SK-N-SH treated with all-trans-retinoic acid at 6 μM for 48 hours (cell line): Measurements from ENCODE around the gene AAK1.

Experiments
- ATAC-seq: fragments of 200-7000 bp; cut with Tn5 transposase; 3 replicates; pipeline ENCODE4 v1.9.1; 2020; ENCODE audit warnings: mild to moderate bottlenecking, moderate library complexity
- ARNTL ChIP-seq: fragments of 450-650 bp; formaldehyde crosslinking; IDR thresholded peaks from 2 replicates; pipeline ENCODE4 v1.5.0; 2020; ENCODE audit warnings: low read depth, mild to moderate bottlenecking, moderate library complexity, borderline replicate concordance
- BACH2 ChIP-seq: fragments of 250-450 bp; sonication (Bioruptor Pico); IDR thresholded peaks from 2 replicates; pipeline ENCODE4 v1.9.0; 2021; ENCODE audit warnings: mild to moderate bottlenecking, borderline replicate concordance
- CSDC2 ChIP-seq: fragments of 250-450 bp; sonication (Bioruptor Pico); IDR thresholded peaks from 2 replicates; pipeline ENCODE4 v1.5.0; 2020; ENCODE audit warnings: mild to moderate bottlenecking, moderate library complexity
- ESRRG ChIP-seq: fragments of 250-450 bp; sonication (Bioruptor Pico); IDR thresholded peaks from 2 replicates; pipeline ENCODE4 v1.6.1; 2021; ENCODE audit warnings: mild to moderate bottlenecking
- GLIS3 ChIP-seq: fragments of 250-450 bp; sonication (Bioruptor Pico); IDR thresholded peaks from 2 replicates; pipeline ENCODE4 v1.5.0; 2020; ENCODE audit warnings: mild to moderate bottlenecking, moderate library complexity
- ISL1 ChIP-seq: fragments of 250-450 bp; sonication (Bioruptor Pico); IDR thresholded peaks from 2 replicates; pipeline ENCODE4 v2.1.2; 2022; ENCODE audit warnings: mild to moderate bottlenecking, moderate library complexity
- OSR1 ChIP-seq: fragments of 250-450 bp; sonication (Bioruptor Pico); IDR thresholded peaks from 2 replicates; pipeline ENCODE4 v1.8.0; 2022; ENCODE audit warnings: moderate library complexity, mild to moderate bottlenecking, inconsistent platforms
- POU6F1 ChIP-seq: fragments of 250-450 bp; sonication (Bioruptor Pico); IDR thresholded peaks from 2 replicates; pipeline ENCODE4 v1.8.0; 2021; ENCODE audit warnings: low read depth, mild to moderate bottlenecking, moderate library complexity, borderline replicate concordance
- PPARA ChIP-seq: fragments of 250-450 bp; sonication (Bioruptor Pico); IDR thresholded peaks from 2 replicates; pipeline ENCODE4 v1.5.0; 2020; ENCODE audit warnings: mild to moderate bottlenecking, borderline replicate concordance
- RARB ChIP-seq: fragments of 250-450 bp; sonication (Bioruptor Pico); IDR thresholded peaks from 2 replicates; pipeline ENCODE4 v1.8.0; 2021; ENCODE audit warnings: mild to moderate bottlenecking, moderate library complexity
- SNAI2 ChIP-seq: fragments of 250-450 bp; sonication (Bioruptor Pico); IDR thresholded peaks from 2 replicates; pipeline ENCODE4 v1.5.0; 2020; ENCODE audit warnings: mild to moderate bottlenecking, moderate library complexity
- TCF4 ChIP-seq: fragments of 250-450 bp; sonication (Bioruptor Pico); IDR thresholded peaks from 2 replicates; pipeline ENCODE4 v1.8.0; 2021; ENCODE audit warnings: mild to moderate bottlenecking, moderate library complexity, borderline replicate concordance
- TOX ChIP-seq: fragments of 250-450 bp; sonication (Bioruptor Pico); IDR thresholded peaks from 2 replicates; pipeline ENCODE4 v1.8.0; 2021; ENCODE audit warnings: mild to moderate bottlenecking, moderate library complexity, borderline replicate concordance
- ZC3H10 ChIP-seq: fragments of 250-450 bp; sonication (Bioruptor Pico); IDR thresholded peaks from 2 replicates; pipeline ENCODE4 v1.5.1; 2021; ENCODE audit warnings: mild to moderate bottlenecking, moderate library complexity
- ZFP3 ChIP-seq: fragments of 250-450 bp; sonication (Bioruptor Pico); IDR thresholded peaks from 2 replicates; pipeline ENCODE4 v1.5.0; 2020; ENCODE audit warnings: mild to moderate bottlenecking, moderate library complexity
- ZFP30 ChIP-seq: fragments of 450-650 bp; formaldehyde crosslinking; IDR thresholded peaks from 2 replicates; pipeline ENCODE4 v1.5.0; 2022; ENCODE audit warnings: mild to moderate bottlenecking, moderate library complexity
- ZNF565 ChIP-seq: fragments of 450-650 bp; formaldehyde crosslinking; conservative IDR thresholded peaks from 2 replicates; pipeline ENCODE4 v1.5.0; 2020; ENCODE audit warnings: low read depth, mild to moderate bottlenecking, moderate library complexity
- ZNF70 ChIP-seq: fragments of 450-650 bp; formaldehyde crosslinking; IDR thresholded peaks from 2 replicates; pipeline ENCODE4 v1.5.0; 2020; ENCODE audit warnings: mild to moderate bottlenecking, moderate library complexity
- ZNF8 ChIP-seq: fragments of 450-650 bp; formaldehyde crosslinking; IDR thresholded peaks from 2 replicates; pipeline ENCODE4 v1.5.0; 2020; ENCODE audit warnings: mild to moderate bottlenecking, moderate library complexity
- TF ChIP-seq, protein P1 (sequence below): fragments of 250-450 bp; sonication (Bioruptor Pico); IDR thresholded peaks from 2 replicates; pipeline ENCODE4 v1.8.0; 2020; ENCODE audit warnings: mild to moderate bottlenecking, moderate library complexity, borderline replicate concordance
- TF ChIP-seq, protein P2 (sequence below): fragments of 250-450 bp; sonication (Bioruptor Pico); IDR thresholded peaks from 2 replicates; pipeline ENCODE4 v1.5.1; 2020; ENCODE audit warnings: low read depth, mild to moderate bottlenecking, moderate library complexity
- TF ChIP-seq, protein P3 (sequence below): fragments of 250-450 bp; sonication (Bioruptor Pico); IDR thresholded peaks from 2 replicates; pipeline ENCODE4 v1.5.0; 2020; ENCODE audit warnings: mild to moderate bottlenecking, moderate library complexity
- TF ChIP-seq, protein P4 (sequence below): fragments of 250-450 bp; sonication (Bioruptor Pico); IDR thresholded peaks from 2 replicates; pipeline ENCODE4 v1.5.1; 2021; ENCODE audit warnings: mild to moderate bottlenecking, moderate library complexity

Gene AAK1

DNA sequence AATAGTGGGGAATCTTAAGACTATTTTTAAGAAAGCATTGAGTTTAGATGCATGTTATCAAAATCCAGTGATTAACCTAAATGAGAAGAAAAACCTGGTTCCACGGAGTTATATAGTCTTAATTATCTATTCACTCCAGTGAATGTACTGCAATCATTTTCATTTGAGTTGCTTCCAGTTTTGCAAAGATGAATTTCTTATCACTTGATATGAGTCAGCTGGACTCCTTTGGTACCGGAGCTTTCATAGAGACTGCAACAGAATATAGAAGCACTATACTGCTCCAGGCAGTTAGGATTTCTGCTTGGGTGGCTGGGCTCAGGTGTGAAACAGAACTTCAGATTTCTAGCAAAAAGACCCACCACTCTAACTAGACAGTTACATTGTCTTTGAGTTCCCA lies 114.1 kb downstream of the AAK1 start:
- TF ChIP-seq TOX (CRISPR knock-in tag): no peak
- TF ChIP-seq ARNTL (CRISPR knock-in tag): no peak
- no peak for TF ChIP-seq ESRRG (CRISPR knock-in tag)
- no peak for TF ChIP-seq ZC3H10
- TF ChIP-seq PPARA: no peak
- TF ChIP-seq ZNF8: no peak
- no peak for TF ChIP-seq CSDC2
- TF ChIP-seq ZNF565: no peak
- no peak for TF ChIP-seq ZNF70 (CRISPR knock-in tag)
- no peak for TF ChIP-seq ZFP3
- no peak for TF ChIP-seq SNAI2 (CRISPR knock-in tag)
- TF ChIP-seq, protein P1, sequence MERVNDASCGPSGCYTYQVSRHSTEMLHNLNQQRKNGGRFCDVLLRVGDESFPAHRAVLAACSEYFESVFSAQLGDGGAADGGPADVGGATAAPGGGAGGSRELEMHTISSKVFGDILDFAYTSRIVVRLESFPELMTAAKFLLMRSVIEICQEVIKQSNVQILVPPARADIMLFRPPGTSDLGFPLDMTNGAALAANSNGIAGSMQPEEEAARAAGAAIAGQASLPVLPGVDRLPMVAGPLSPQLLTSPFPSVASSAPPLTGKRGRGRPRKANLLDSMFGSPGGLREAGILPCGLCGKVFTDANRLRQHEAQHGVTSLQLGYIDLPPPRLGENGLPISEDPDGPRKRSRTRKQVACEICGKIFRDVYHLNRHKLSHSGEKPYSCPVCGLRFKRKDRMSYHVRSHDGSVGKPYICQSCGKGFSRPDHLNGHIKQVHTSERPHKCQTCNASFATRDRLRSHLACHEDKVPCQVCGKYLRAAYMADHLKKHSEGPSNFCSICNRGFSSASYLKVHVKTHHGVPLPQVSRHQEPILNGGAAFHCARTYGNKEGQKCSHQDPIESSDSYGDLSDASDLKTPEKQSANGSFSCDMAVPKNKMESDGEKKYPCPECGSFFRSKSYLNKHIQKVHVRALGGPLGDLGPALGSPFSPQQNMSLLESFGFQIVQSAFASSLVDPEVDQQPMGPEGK (CRISPR knock-in tag): no peak
- TF ChIP-seq, protein P2, sequence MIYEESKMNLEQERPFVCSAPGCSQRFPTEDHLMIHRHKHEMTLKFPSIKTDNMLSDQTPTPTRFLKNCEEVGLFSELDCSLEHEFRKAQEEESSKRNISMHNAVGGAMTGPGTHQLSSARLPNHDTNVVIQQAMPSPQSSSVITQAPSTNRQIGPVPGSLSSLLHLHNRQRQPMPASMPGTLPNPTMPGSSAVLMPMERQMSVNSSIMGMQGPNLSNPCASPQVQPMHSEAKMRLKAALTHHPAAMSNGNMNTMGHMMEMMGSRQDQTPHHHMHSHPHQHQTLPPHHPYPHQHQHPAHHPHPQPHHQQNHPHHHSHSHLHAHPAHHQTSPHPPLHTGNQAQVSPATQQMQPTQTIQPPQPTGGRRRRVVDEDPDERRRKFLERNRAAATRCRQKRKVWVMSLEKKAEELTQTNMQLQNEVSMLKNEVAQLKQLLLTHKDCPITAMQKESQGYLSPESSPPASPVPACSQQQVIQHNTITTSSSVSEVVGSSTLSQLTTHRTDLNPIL (CRISPR knock-in tag): no peak
- no peak for TF ChIP-seq GLIS3 (CRISPR knock-in tag)
- TF ChIP-seq BACH2 (CRISPR knock-in tag): no peak
- TF ChIP-seq RARB (CRISPR knock-in tag): no peak
- no peak for ATAC-seq

GRCh38 chr2:69525261-69525660 lies 118.3 kb downstream of the AAK1 start:
- ATAC-seq: no peak
- TF ChIP-seq PPARA: no peak
- no peak for TF ChIP-seq RARB (CRISPR knock-in tag)
- no peak for TF ChIP-seq TCF4 (CRISPR knock-in tag)
- TF ChIP-seq POU6F1 (CRISPR knock-in tag): no peak
- TF ChIP-seq TOX (CRISPR knock-in tag): no peak
- no peak for TF ChIP-seq ZFP3
- no peak for TF ChIP-seq ZFP30 (CRISPR knock-in tag)

DNA sequence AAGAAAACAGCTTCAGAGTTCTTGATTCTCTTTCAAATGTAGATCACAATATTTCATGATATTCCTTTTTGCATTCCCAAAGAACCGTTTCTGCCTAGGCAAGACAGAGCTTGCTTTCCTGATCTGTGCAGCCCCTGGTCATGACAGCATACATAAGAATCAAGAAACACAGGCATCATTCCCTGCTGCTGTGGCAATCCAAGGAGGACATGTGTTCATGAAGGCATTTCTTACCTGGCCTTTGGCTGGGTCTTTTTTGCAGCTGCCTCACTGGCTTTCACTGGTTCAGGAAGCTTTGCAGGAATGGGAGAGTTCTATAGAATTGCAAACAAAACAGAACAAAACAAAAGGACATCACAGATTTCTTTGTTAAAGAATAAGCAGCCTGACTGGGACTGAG lies 118.7 kb downstream of the AAK1 start:
- no peak for ATAC-seq
- TF ChIP-seq, protein P1 (CRISPR knock-in tag): no peak
- TF ChIP-seq ZNF565: no peak
- no peak for TF ChIP-seq SNAI2 (CRISPR knock-in tag)
- no peak for TF ChIP-seq ISL1
- no peak for TF ChIP-seq RARB (CRISPR knock-in tag)
- no peak for TF ChIP-seq ZC3H10
- no peak for TF ChIP-seq OSR1 (CRISPR knock-in tag)
- no peak for TF ChIP-seq ZFP3
- TF ChIP-seq BACH2 (CRISPR knock-in tag): no peak
- TF ChIP-seq ESRRG (CRISPR knock-in tag): no peak
- TF ChIP-seq GLIS3 (CRISPR knock-in tag): no peak
- no peak for TF ChIP-seq TOX (CRISPR knock-in tag)
- TF ChIP-seq, protein P3, sequence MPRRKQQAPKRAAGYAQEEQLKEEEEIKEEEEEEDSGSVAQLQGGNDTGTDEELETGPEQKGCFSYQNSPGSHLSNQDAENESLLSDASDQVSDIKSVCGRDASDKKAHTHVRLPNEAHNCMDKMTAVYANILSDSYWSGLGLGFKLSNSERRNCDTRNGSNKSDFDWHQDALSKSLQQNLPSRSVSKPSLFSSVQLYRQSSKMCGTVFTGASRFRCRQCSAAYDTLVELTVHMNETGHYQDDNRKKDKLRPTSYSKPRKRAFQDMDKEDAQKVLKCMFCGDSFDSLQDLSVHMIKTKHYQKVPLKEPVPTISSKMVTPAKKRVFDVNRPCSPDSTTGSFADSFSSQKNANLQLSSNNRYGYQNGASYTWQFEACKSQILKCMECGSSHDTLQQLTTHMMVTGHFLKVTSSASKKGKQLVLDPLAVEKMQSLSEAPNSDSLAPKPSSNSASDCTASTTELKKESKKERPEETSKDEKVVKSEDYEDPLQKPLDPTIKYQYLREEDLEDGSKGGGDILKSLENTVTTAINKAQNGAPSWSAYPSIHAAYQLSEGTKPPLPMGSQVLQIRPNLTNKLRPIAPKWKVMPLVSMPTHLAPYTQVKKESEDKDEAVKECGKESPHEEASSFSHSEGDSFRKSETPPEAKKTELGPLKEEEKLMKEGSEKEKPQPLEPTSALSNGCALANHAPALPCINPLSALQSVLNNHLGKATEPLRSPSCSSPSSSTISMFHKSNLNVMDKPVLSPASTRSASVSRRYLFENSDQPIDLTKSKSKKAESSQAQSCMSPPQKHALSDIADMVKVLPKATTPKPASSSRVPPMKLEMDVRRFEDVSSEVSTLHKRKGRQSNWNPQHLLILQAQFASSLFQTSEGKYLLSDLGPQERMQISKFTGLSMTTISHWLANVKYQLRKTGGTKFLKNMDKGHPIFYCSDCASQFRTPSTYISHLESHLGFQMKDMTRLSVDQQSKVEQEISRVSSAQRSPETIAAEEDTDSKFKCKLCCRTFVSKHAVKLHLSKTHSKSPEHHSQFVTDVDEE (CRISPR knock-in tag): no peak
- TF ChIP-seq PPARA: no peak
- TF ChIP-seq ZNF70 (CRISPR knock-in tag): no peak
- TF ChIP-seq, protein P4, sequence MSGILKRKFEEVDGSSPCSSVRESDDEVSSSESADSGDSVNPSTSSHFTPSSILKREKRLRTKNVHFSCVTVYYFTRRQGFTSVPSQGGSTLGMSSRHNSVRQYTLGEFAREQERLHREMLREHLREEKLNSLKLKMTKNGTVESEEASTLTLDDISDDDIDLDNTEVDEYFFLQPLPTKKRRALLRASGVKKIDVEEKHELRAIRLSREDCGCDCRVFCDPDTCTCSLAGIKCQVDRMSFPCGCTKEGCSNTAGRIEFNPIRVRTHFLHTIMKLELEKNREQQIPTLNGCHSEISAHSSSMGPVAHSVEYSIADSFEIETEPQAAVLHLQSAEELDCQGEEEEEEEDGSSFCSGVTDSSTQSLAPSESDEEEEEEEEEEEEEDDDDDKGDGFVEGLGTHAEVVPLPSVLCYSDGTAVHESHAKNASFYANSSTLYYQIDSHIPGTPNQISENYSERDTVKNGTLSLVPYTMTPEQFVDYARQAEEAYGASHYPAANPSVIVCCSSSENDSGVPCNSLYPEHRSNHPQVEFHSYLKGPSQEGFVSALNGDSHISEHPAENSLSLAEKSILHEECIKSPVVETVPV: no peak
- no peak for TF ChIP-seq TCF4 (CRISPR knock-in tag)
- no peak for TF ChIP-seq ZNF8
